GM21526 (cell line): ENCODE data around the gene GATA5.
"Not testable (repeated sequence)": the region's sequence is repeated elsewhere in the genome, so short reads cannot be mapped to it uniquely, and the experiment has no call there.

Experiments used
- ATAC-seq: cut with Tn5 transposase; IDR thresholded peaks from one replicate; pipeline ENCODE4 v1.9.1; 2021; ENCODE audit warnings: moderate library complexity; ENCODE audit not compliant: unreplicated experiment, low FRiP score

GATA5 gene

GRCh38 chr20:62439218-62439617 lies 36.6 kb downstream of the GATA5 start:
- ATAC-seq: no peak

GRCh38 chr20:62437927-62438326 lies 37.9 kb downstream of the GATA5 start:
- no peak for ATAC-seq

- no peak for ATAC-seq
Measured at GRCh38 chr20:62437496-62437895, 38.3 kb downstream of the GATA5 start.

GRCh38 chr20:62436692-62437091 lies 39.1 kb downstream of the GATA5 start:
- ATAC-seq: no peak

- ATAC-seq: no peak
Measured at GRCh38 chr20:62433658-62434497, 41.9 kb downstream of the GATA5 start.

GRCh38 chr20:62430866-62431447 lies 44.8 kb downstream of the GATA5 start:
- ATAC-seq: no peak

GRCh38 chr20:62430311-62430853 lies 45.4 kb downstream of the GATA5 start:
- no peak for ATAC-seq

GRCh38 chr20:62429455-62430310 lies 46.1 kb downstream of the GATA5 start:
- no peak for ATAC-seq

- no peak for ATAC-seq
Measured at GRCh38 chr20:62428396-62429295, 47.1 kb downstream of the GATA5 start.

- ATAC-seq: no peak
Measured at GRCh38 chr20:62428002-62428372, 47.8 kb downstream of the GATA5 start.

- ATAC-seq: no peak
Measured at GRCh38 chr20:62427172-62428001, 48.4 kb downstream of the GATA5 start, which contains the start of gene RBBP8NL. Gene RBBP8NL, minus strand, starts transcription at chr20:62427539. Its CDS starts 7,892 bp downstream, at chr20:62419647.

- ATAC-seq: no peak
Measured at GRCh38 chr20:62426699-62427131, 49.1 kb downstream of the GATA5 start.

- not testable (repeated sequence) for ATAC-seq
Measured at GRCh38 chr20:62426059-62426348, 49.8 kb downstream of the GATA5 start.

GRCh38 chr20:62425281-62426058 lies 50.3 kb downstream of the GATA5 start:
- ATAC-seq: no peak

- ATAC-seq: no peak
Measured at GRCh38 chr20:62424249-62425107, 51.3 kb downstream of the GATA5 start.

- ATAC-seq: no peak
Measured at GRCh38 chr20:62423326-62423706, 52.5 kb downstream of the GATA5 start.

GRCh38 chr20:62422636-62423325 lies 53.0 kb downstream of the GATA5 start:
- ATAC-seq: no peak
